Measurements from ENCODE around the gene SLC38A7.
"Not testable (repeated sequence)": the region's sequence is repeated elsewhere in the genome, so short reads cannot be mapped to it uniquely, and the experiment has no call there.

Gene SLC38A7

DNA sequence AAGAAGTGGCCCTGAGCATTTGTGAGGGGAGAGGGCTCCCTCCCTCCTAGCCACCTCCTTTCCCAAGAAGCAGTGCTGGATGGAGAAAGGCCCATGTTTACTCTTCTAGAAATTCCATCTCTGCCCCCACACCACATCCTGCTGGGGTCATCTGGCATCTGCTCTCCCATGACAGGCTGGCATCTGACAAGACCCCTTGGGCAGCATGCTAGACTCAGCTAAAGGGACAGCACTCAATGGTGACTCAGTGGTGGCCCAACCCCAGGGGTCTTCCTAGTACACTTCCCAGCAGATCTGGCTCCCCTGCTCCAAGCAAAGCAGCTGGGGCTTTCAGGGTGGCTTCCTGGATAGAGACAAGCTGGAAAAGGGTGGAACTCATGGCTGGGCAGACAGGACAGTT lies 14.4 kb downstream of the SLC38A7 start:
- Histone ChIP-seq H3K4me1 (ENCODE audit: control insufficient read depth, insufficient read depth, low read length) (no peaks in the 10 kb centered on the region), H3K9me3 (ENCODE audit: control insufficient read depth, low read length) (no peaks in the 10 kb centered on the region), H3K4me3 (ENCODE audit: low read length) (no peak overlapping the region), H3K36me3 (ENCODE audit: control insufficient read depth, insufficient read depth, low read length) (no peaks in the 10 kb centered on the region), H3K27me3 (ENCODE audit: control insufficient read depth, insufficient read depth, low read length) (no peaks in the 10 kb centered on the region), H3K9ac (ENCODE audit: low read length) (no peak overlapping the region)

DNA sequence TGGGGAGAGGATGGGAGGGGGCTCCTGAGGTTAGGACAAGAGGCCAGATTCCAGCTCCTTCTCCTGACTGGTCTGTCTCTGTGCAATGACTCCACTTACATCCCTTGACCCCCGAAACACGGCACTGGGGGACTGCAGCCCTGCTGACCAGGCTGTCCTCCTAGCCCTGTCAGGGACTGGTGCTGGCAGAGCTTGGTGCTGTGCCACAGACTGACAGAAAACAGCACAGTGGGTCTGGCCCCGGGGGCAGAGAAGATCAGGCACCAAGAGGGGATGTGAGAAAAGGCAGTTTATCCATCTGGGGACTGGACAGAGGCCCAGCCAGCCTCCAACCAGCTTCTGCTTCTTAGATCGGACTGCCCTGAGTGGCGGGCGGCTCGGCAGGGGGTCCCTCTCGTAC lies 19.4 kb downstream of the SLC38A7 start:
- Histone ChIP-seq H3K9ac (ENCODE audit: low read length) (no peak overlapping the region), H3K27me3 (ENCODE audit: control insufficient read depth, insufficient read depth, low read length) (no peaks in the 10 kb centered on the region), H3K9me3 (ENCODE audit: control insufficient read depth, low read length) (no peaks in the 10 kb centered on the region), H3K4me1 (ENCODE audit: control insufficient read depth, insufficient read depth, low read length) (no peaks in the 10 kb centered on the region), H3K4me3 (ENCODE audit: low read length) (no peak overlapping the region), H3K36me3 (ENCODE audit: control insufficient read depth, insufficient read depth, low read length) (no peaks in the 10 kb centered on the region)

DNA sequence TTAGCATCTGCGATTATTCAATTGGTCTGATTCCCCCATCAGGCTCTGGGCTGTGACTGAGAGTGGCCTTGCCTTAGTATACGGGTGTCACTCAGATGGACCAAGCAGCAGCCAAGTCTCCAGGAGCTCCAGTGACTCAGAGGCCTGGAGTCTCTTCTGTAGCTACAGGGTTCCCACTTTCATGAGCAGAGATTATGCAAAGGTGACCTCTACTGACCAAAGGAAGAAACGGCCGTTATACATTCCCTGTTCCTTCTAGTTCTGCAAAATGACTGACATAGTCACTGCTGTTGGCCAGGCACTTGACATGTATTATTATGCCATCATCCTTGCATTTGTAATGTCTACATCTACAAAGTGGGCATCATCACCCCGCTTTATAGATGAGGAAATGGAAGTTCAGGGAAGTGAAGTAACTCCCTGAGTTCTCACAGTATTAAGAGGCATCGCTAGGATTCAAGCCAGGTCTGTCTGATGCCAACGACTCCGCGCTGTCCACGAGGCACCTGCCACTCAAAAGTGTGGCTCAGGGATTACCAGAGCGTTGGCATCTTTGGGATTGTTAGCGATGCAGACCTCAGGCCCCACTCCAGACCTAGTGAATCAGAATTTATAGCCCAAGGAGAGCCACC lies 23.3 kb downstream of the SLC38A7 start:
- no peaks in the 10 kb centered on the region for H3K36me3 ChIP-seq (ENCODE audit: control insufficient read depth, insufficient read depth, low read length)
- H3K4me1 ChIP-seq (ENCODE audit: control insufficient read depth, insufficient read depth, low read length), result no peaks in the 10 kb centered on the region
- no peaks in the 10 kb centered on the region for H3K9me3 ChIP-seq (ENCODE audit: control insufficient read depth, low read length)
- no peak overlapping the region for H3K9ac ChIP-seq (ENCODE audit: low read length)
- H3K27me3 ChIP-seq (ENCODE audit: control insufficient read depth, insufficient read depth, low read length), result no peaks in the 10 kb centered on the region
- H3K4me3 ChIP-seq (ENCODE audit: low read length), result no peak overlapping the region

DNA sequence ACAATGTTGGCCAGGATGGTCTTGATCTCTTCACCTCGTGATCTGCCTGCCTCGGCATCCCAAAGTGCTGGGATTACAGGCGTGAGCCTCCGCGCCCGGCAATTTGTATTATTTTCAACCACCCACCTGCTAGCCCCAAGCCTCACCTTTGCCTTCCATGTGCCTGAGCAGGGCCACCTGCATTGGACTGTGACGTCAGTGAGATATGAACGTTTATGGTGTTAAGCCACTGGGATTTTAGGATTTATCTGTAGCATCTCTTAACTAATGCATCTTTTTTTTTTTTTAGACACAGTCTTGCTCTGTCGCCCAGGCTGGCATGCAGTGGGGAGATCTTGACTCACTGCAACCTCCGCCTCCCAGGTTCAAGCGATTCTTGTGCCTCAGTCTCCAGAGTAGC lies 24.7 kb downstream of the SLC38A7 start:
- H3K36me3 ChIP-seq (ENCODE audit: control insufficient read depth, insufficient read depth, low read length); H3K9me3 ChIP-seq (ENCODE audit: control insufficient read depth, low read length); H3K4me3 ChIP-seq (ENCODE audit: low read length); H3K9ac ChIP-seq (ENCODE audit: low read length); H3K4me1 ChIP-seq (ENCODE audit: control insufficient read depth, insufficient read depth, low read length); H3K27me3 ChIP-seq (ENCODE audit: control insufficient read depth, insufficient read depth, low read length): not testable (repeated sequence)

DNA sequence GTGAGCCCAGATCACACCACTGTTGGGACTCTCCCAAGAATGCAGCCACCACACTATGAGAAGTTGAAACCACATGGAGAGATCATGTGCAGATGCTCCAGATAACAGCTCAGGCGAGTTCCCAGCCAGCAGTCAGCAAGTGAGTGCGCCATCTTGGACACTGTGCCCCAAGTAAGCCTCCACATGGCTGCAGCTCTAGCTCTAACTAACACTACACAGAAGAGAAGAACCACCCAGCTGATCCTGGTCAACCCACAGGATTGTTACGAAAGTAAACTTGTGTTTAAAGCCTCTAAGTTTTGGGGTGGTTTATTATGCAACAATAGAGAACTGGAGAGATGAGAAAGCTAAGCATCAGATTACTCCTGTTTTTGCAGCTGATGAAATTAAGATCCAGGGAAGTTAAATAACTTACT lies 25.8 kb downstream of the SLC38A7 start:
- Histone ChIP-seq H3K9me3 (ENCODE audit: control insufficient read depth, low read length) (no peaks in the 10 kb centered on the region), H3K9ac (ENCODE audit: low read length) (no peak overlapping the region), H3K36me3 (ENCODE audit: control insufficient read depth, insufficient read depth, low read length) (no peaks in the 10 kb centered on the region), H3K4me3 (ENCODE audit: low read length) (no peak overlapping the region), H3K27me3 (ENCODE audit: control insufficient read depth, insufficient read depth, low read length) (no peaks in the 10 kb centered on the region), H3K4me1 (ENCODE audit: control insufficient read depth, insufficient read depth, low read length) (peaks cover 10% of the 10 kb centered on the region)

DNA sequence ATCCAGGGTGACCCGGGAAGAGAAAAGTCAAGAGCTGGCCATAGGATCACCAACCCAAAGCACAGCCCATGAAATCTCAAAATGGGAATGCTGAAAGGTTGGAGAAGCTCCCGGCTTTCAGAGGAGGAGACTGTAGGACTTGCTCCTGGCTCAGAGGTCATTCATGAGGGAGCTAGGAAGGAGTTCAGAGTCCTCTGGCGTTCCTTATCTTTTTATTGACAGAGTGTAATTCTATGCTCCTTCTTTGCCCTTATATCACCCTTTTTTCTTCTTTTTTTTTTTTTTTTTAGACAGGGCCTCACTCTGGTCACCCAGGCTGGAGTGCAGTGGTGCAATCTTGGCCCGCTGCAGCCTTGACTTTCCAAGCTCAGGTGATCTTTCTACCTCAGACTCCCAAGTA lies 27.7 kb downstream of the SLC38A7 start:
- no peaks in the 10 kb centered on the region for H3K9me3 ChIP-seq (ENCODE audit: control insufficient read depth, low read length)
- H3K4me1 ChIP-seq (ENCODE audit: control insufficient read depth, insufficient read depth, low read length), result peaks cover 21% of the 10 kb centered on the region
- no peak overlapping the region for H3K9ac ChIP-seq (ENCODE audit: low read length)
- no peaks in the 10 kb centered on the region for H3K27me3 ChIP-seq (ENCODE audit: control insufficient read depth, insufficient read depth, low read length)
- no peaks in the 10 kb centered on the region for H3K36me3 ChIP-seq (ENCODE audit: control insufficient read depth, insufficient read depth, low read length)
- no peak overlapping the region for H3K4me3 ChIP-seq (ENCODE audit: low read length)

DNA sequence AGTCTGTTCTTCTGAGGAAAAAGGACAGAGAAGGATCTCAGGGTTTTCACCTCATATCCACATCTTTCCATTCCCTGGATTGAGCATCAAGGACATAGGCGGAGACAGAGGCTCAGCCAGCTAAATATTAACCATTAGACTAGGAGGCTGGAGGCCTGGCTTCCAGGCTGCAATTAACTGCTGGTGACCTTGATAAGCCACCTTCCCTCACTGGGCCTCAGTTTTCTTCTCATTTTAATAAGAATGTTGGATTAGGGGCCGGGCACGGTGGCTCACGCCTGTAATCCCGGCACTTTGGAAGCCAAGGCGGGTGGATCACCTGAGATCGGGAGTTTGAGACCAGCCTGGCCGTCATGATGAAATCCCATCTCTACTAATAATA lies 29.4 kb downstream of the SLC38A7 start:
- Histone ChIP-seq H3K27me3 (ENCODE audit: control insufficient read depth, insufficient read depth, low read length) (no peaks in the 10 kb centered on the region), H3K9me3 (ENCODE audit: control insufficient read depth, low read length) (no peaks in the 10 kb centered on the region), H3K36me3 (ENCODE audit: control insufficient read depth, insufficient read depth, low read length) (no peaks in the 10 kb centered on the region), H3K4me3 (ENCODE audit: low read length) (no peak overlapping the region), H3K4me1 (ENCODE audit: control insufficient read depth, insufficient read depth, low read length) (peaks cover 30% of the 10 kb centered on the region), H3K9ac (ENCODE audit: low read length) (no peak overlapping the region)

DNA sequence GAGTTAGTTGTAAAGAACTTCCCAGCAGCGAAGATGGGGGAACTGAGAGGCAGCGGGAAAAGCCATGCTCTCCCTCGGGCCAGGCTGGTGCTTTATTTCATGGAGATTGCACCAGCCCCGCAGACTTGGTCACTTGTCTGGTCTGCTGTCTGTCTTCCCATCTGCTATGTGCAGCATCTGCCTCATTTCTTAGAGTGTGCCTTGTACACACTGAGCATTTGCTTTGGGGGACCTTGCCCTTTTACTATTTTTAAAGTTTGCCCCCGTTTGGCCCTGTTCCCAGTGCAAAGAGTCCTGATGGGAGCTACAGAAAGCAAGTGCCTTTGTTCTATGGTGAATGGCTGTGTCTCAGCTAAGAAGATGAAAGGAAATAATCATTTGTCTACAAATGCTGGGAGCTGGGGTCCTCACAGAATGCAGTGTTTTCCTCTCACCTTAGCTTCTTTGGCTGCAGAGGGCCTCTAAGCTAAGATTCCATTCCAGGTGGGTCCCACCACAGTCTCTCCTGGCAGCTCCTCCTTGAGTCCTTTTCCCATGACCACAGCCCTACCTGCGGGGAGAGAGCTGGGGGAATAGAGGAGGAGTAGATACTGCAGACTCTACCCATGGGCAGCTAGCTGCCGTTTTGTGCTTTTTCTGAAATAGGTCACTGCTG lies 29.9 kb downstream of the SLC38A7 start:
- Histone ChIP-seq H3K36me3 (ENCODE audit: control insufficient read depth, insufficient read depth, low read length) (no peaks in the 10 kb centered on the region), H3K4me1 (ENCODE audit: control insufficient read depth, insufficient read depth, low read length) (peaks cover 30% of the 10 kb centered on the region), H3K9ac (ENCODE audit: low read length) (no peak overlapping the region), H3K27me3 (ENCODE audit: control insufficient read depth, insufficient read depth, low read length) (no peaks in the 10 kb centered on the region), H3K9me3 (ENCODE audit: control insufficient read depth, low read length) (no peaks in the 10 kb centered on the region), H3K4me3 (ENCODE audit: low read length) (no peak overlapping the region)

DNA sequence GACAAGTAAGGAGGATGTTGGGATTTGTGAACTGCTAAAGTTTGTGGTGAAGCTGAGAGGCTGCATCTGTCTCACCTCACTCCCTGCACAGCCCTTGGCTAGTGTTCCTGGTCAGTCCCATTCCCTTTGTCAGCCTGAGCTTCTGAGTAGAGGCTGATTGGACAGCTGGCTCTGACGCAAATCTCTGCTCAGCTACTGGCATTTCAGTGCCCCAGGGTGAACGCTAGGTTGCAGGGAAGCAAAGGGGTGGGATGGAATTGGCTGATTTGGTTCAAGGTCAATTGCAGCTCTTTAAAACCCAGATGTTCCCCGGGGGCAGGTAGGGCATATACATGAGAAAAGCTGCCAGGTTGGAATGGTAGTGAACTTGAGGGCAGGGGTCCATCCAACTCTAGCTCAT lies 31.8 kb downstream of the SLC38A7 start:
- H3K27me3 ChIP-seq (ENCODE audit: control insufficient read depth, insufficient read depth, low read length), result no peaks in the 10 kb centered on the region
- no peaks in the 10 kb centered on the region for H3K36me3 ChIP-seq (ENCODE audit: control insufficient read depth, insufficient read depth, low read length)
- H3K4me1 ChIP-seq (ENCODE audit: control insufficient read depth, insufficient read depth, low read length), result peaks cover 30% of the 10 kb centered on the region
- H3K9me3 ChIP-seq (ENCODE audit: control insufficient read depth, low read length), result no peaks in the 10 kb centered on the region
- H3K9ac ChIP-seq (ENCODE audit: low read length), result no peak overlapping the region
- no peak overlapping the region for H3K4me3 ChIP-seq (ENCODE audit: low read length)

DNA sequence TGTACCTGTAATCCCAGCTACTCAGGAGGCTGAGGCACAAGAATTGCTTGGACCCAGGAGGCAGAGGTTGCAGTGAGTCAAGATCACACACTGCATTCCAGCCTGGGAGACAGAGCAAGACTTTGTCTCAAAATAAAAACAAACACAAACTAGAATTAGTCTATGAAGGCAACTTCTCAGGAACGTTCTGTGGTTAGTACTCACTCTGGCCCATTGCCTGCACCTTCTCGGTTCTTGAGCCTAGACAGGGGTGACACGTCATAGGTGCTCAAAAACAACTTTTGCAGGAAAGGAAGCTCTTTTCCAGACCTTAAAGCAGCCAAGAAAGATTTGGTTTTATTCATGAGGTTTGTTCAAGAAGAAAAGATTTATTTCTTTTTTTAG lies 32.6 kb downstream of the SLC38A7 start:
- Histone ChIP-seq H3K27me3 (ENCODE audit: control insufficient read depth, insufficient read depth, low read length) (no peaks in the 10 kb centered on the region), H3K9ac (ENCODE audit: low read length) (no peak overlapping the region), H3K4me1 (ENCODE audit: control insufficient read depth, insufficient read depth, low read length) (peaks cover 30% of the 10 kb centered on the region), H3K36me3 (ENCODE audit: control insufficient read depth, insufficient read depth, low read length) (no peaks in the 10 kb centered on the region), H3K4me3 (ENCODE audit: low read length) (no peak overlapping the region), H3K9me3 (ENCODE audit: control insufficient read depth, low read length) (no peaks in the 10 kb centered on the region)

DNA sequence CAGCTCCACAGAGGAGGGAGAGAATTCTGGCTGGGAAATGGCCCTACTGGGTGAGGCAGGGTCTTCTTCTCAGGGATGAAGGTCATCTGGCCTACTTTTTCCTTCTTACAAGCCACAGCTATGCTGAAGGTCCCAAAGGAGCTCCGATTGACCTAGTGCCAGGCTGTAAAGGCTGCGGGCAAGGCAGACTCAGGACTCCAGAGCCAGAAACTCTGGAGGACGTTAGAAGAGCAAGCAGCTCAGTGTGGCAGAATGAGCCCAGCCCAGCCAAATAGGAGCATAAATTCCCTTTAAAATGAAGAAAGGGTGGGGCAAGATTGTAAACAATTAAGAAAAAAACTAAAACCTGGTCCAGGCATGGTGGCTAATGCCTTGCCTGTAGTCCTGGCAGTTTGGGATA lies 34.9 kb downstream of the SLC38A7 start:
- no peak overlapping the region for H3K4me3 ChIP-seq (ENCODE audit: low read length)
- peaks cover 22% of the 10 kb centered on the region for H3K4me1 ChIP-seq (ENCODE audit: control insufficient read depth, insufficient read depth, low read length)
- no peak overlapping the region for H3K9ac ChIP-seq (ENCODE audit: low read length)
- H3K9me3 ChIP-seq (ENCODE audit: control insufficient read depth, low read length), result no peaks in the 10 kb centered on the region
- no peaks in the 10 kb centered on the region for H3K27me3 ChIP-seq (ENCODE audit: control insufficient read depth, insufficient read depth, low read length)
- H3K36me3 ChIP-seq (ENCODE audit: control insufficient read depth, insufficient read depth, low read length), result no peaks in the 10 kb centered on the region

DNA sequence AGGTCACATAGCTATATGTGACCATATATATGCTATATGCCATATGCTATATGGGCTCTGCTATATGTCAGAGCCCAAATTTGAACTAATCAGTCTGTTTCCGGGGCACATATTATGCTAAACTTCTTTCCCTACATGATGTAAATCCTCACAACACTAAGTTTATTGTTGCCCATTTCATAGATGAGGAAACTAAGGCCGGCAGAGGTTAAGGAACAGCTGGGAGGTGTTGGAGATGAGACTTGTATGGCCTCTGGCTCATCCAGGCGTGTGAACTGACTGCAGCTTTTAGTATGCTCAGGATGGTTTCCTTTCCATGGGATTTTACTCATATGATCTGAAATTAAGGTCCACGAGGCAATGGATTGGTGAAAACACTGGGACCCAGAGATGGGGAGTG lies 37.5 kb downstream of the SLC38A7 start:
- Histone ChIP-seq H3K36me3 (ENCODE audit: control insufficient read depth, insufficient read depth, low read length) (no peaks in the 10 kb centered on the region), H3K4me1 (ENCODE audit: control insufficient read depth, insufficient read depth, low read length) (peaks cover 11% of the 10 kb centered on the region), H3K27me3 (ENCODE audit: control insufficient read depth, insufficient read depth, low read length) (no peaks in the 10 kb centered on the region), H3K9ac (ENCODE audit: low read length) (no peak overlapping the region), H3K4me3 (ENCODE audit: low read length) (no peak overlapping the region), H3K9me3 (ENCODE audit: control insufficient read depth, low read length) (no peaks in the 10 kb centered on the region)

Data from mucosa of stomach (tissue), 1 donor.